Measurements from ENCODE around the gene CHMP2A. TPM values are rescaled to one million over a fixed set of nuclear protein-coding genes. Genes with fewer than 3 reads are reported as not detected.
A peak's percentile ranks its signal among the peaks of the same experiment; 100 is the strongest.

Gene CHMP2A
- total and polyA plus RNA-seq, 2 of the 8 experiments (the other 6 are each of a cell fraction or from before 2014, with no cell fraction given) = 70.0 to 132 TPM

DNA sequence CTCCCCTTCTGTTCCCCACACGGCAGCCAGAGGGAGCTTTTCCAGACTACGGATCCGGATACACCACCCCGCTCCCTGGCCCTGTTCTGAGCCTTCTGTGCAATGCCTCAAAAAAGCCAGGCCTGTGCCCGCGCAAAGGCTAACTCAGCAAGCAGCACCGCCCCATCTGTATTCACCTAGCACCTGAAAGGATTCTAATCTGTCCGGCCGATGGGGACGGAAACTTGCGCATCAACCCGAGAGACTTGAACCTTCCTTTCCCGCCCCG lies 35.9 kb downstream of the CHMP2A start (continued):
- no peak for TF ChIP-seq PHF8 (conservative IDR thresholded peaks at IDR 0.05; ENCODE audit: low read depth, low read length)
- TF ChIP-seq GABPA (IDR thresholded peaks at IDR 0.05; ENCODE audit: borderline replicate concordance, insufficient read depth, low read length) = no peak
- no peak for TF ChIP-seq RFX5 (IDR thresholded peaks at IDR 0.05; ENCODE audit: borderline replicate concordance, low read depth, low read length)
- TF ChIP-seq SP4 (IDR thresholded peaks at IDR 0.05; ENCODE audit: low read length) = no peak
- TF ChIP-seq KDM5A (IDR thresholded peaks at IDR 0.05; ENCODE audit: low read length) = no peak
- TF ChIP-seq TEAD4 (IDR thresholded peaks at IDR 0.05; ENCODE audit: low read depth, low read length) = no peak
- TF ChIP-seq RAD21 (IDR thresholded peaks at IDR 0.05 in 1 of 2, conservative IDR thresholded peaks at IDR 0.05 in 1 of 2; ENCODE audit: low read depth in 2 of 2, low read length in 2 of 2) = peak; percentile 34 to 50; a peak in 3 of 4 replicates
- TF ChIP-seq CHD2 (IDR thresholded peaks at IDR 0.05; ENCODE audit: low read length) = no peak
- TF ChIP-seq JUN (IDR thresholded peaks at IDR 0.05; ENCODE audit: low read depth, low read length) = no peak
- no peak for TF ChIP-seq ASH2L (IDR thresholded peaks at IDR 0.05; ENCODE audit: low read length)
- TF ChIP-seq RXRA (IDR thresholded peaks at IDR 0.05; ENCODE audit: insufficient read depth, low read depth, low read length) = no peak
- no peak for TF ChIP-seq SP2 (IDR thresholded peaks at IDR 0.05; ENCODE audit: low read length)
- TF ChIP-seq POLR2A (IDR thresholded peaks at IDR 0.05; ENCODE audit: control extremely low read depth in 1 of 2, low read depth in 2 of 2, low read length in 2 of 2) = peak; percentile 13 to 36; a peak in 1 of 3 replicates
- no peak for TF ChIP-seq SIRT6 (IDR thresholded peaks at IDR 0.05; ENCODE audit: low read length)
- TF ChIP-seq BCL11A (IDR thresholded peaks at IDR 0.05; ENCODE audit: low read depth in 2 of 2, low read length in 2 of 2) = no peak
- no peak for TF ChIP-seq GTF2F1 (IDR thresholded peaks at IDR 0.05; ENCODE audit: borderline replicate concordance, low read depth, low read length)
- TF ChIP-seq CHD1 (IDR thresholded peaks at IDR 0.05; ENCODE audit: low read depth, low read length) = no peak
- TF ChIP-seq TBP (IDR thresholded peaks at IDR 0.05; ENCODE audit: low read depth, low read length) = peak; percentile 50
- no peak for TF ChIP-seq EZH2 (IDR thresholded peaks at IDR 0.05; ENCODE audit: low read depth, low read length, severe bottlenecking)
- no peak for TF ChIP-seq NRF1 (IDR thresholded peaks at IDR 0.05; ENCODE audit: low read depth, low read length)
- no peak for TF ChIP-seq SIN3A (conservative IDR thresholded peaks at IDR 0.05 in 1 of 2, IDR thresholded peaks at IDR 0.05 in 1 of 2; ENCODE audit: low read depth in 1 of 2, low read length in 2 of 2)
- TF ChIP-seq, protein P1, sequence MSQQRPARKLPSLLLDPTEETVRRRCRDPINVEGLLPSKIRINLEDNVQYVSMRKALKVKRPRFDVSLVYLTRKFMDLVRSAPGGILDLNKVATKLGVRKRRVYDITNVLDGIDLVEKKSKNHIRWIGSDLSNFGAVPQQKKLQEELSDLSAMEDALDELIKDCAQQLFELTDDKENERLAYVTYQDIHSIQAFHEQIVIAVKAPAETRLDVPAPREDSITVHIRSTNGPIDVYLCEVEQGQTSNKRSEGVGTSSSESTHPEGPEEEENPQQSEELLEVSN (IDR thresholded peaks at IDR 0.05) = peak; percentile 47; the same call in 1 of the 2 replicates
- TF ChIP-seq CEBPB (IDR thresholded peaks at IDR 0.05; ENCODE audit: low read depth, low read length) = no peak
- no peak for TF ChIP-seq JUND (IDR thresholded peaks at IDR 0.05; ENCODE audit: low read length)
- no peak for TF ChIP-seq POLR2AphosphoS5 (IDR thresholded peaks at IDR 0.05; ENCODE audit: low read depth, low read length)
- TF ChIP-seq TAF7 (optimal IDR thresholded peaks at IDR 0.05; ENCODE audit: borderline replicate concordance, low read depth, low read length) = no peak
- no peak for TF ChIP-seq BRCA1 (IDR thresholded peaks at IDR 0.05; ENCODE audit: low read depth, low read length)
- 0 out of 2 replicates have a peak, but pooled peaks have one; percentile 44 for TF ChIP-seq YY1 (IDR thresholded peaks at IDR 0.05; ENCODE audit: low read depth, low read length)

All from H1 (cell line).